GM12878 (cell line): ENCODE results near the gene OCA2.

ENCODE experiments used
- EGR1 ChIP-seq, 2 experiments: IDR thresholded peaks; 1 replicate in 1 of 2; 2 replicates in 1 of 2; pipeline ENCODE4 v1.6.1; 2011 to 2012; ENCODE audit warnings: low read depth in 2 of 2, low read length in 2 of 2, borderline replicate concordance in 1 of 2, mild to moderate bottlenecking in 1 of 2, moderate library complexity in 1 of 2
- NBN ChIP-seq: fragments of 450-650 bp; IDR thresholded peaks from 2 replicates; pipeline ENCODE4 v1.6.1; 2016
- SRF ChIP-seq, 2 experiments: IDR thresholded peaks; 2 replicates each; pipeline ENCODE4 v1.6.1; 2011; ENCODE audit warnings: low read depth in 2 of 2, low read length in 2 of 2, mild to moderate bottlenecking in 1 of 2, moderate library complexity in 1 of 2
- SUPT20H ChIP-seq: IDR thresholded peaks from 2 replicates; pipeline ENCODE4 v1.6.1; 2011; ENCODE audit warnings: low read depth, mild to moderate bottlenecking, low read length, moderate library complexity, borderline replicate concordance; ENCODE audit not compliant: control insufficient read depth
- TBL1XR1 ChIP-seq: IDR thresholded peaks from 2 replicates; pipeline ENCODE4 v1.6.1; 2012; ENCODE audit warnings: low read depth, low read length, improper control_type of control experiment

DNA sequence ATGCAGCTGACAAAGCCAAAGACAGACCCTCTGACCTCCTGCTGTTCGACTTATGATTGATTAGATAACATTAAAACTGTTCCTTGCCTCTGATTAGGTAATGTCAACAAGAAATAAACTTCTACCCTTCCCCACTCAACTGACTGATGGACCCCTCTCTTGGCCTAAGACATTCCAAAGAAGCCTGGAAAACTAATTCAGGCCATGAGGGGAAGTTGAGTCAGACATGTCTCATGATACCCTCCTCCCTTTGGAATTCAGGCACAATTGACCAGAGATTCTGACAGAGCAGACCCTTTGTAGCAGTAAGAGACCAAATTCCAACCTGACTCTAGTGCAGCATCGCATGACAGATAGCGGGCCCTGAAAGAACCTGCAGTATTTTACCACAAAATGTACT is 354.5 kb downstream of the OCA2 start:
- TF ChIP-seq TBL1XR1: no peak
- no peak for TF ChIP-seq SRF (IDR thresholded peaks at IDR 0.05; ENCODE audit: low read depth in 2 of 2, low read length in 2 of 2)
- no peak for TF ChIP-seq NBN
- no peak for TF ChIP-seq EGR1 (IDR thresholded peaks at IDR 0.05; ENCODE audit: borderline replicate concordance in 1 of 2, low read depth in 2 of 2, low read length in 2 of 2)
- no peak for TF ChIP-seq SUPT20H
